GM19238 (cell line): ENCODE results near the gene LSP1.

Experiments
- DNase-seq: peaks from one replicate; pipeline ENCODE4 v3.0.0; 2011; ENCODE audit warnings: low spot score; ENCODE audit not compliant: insufficient read length

LSP1 gene

GRCh38 chr11:1825039-1825740, 27.7 kb upstream of the LSP1 start:
- DNase-seq: peak; percentile 45

DNA sequence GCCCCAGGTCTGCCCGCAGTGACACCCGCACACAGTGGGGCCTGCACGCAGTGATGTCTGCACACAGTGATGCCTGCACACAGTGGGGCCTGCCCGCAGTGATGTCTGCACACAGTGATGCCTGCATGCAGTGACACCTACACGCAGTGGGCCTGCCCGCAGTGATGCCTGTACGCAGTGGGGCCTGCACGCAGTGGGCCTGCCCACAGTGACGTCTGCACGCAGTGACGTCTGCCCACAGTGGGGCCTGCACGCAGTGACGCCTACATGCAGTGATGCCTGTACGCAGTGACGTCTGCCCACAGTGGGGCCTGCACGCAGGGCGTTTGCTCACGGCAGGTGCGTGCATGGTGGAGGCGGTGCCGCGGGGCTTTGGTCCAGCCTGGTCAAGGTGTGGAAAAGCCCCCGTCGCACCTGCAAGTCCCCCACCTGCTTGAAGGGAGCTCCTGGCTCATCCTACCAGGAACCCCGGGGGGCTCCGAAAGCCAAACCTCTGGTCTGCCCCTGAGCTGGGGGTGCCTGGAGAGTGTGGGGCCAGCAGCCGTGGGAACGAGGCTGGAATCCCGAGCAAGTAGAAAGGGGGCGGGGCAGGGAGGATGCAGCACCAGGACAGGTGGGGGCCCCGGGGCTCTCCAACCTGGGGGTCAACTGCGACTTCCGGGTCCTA, 27.0 kb upstream of the LSP1 start:
- no peak for DNase-seq

DNA sequence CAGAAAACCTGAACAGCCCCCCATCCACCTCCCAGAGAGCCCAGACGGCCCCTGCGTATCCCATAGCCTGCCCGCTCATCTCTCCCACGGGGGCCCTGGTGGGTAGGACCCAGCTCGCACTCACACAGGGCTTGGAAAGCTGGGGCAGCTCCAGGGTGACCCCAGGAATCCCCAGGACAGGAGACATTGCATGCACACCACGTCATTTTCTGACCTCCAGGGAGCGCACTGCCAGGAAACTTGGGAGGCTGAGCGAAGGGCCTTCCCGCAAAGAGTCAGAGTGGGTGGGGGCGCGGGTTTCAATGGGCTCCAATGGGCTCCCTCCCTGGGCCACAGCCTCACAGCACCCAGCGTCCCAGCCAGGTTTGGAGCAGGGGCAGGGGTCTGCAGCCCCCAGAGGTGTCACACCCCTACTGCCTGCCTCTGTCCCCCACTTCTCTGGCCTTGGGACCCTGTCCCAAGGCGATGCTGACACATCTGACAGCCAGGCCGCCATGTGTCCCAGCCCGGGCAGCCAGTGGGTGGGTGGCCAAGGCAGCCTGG, 26.3 kb upstream of the LSP1 start:
- DNase-seq: no peak

DNA sequence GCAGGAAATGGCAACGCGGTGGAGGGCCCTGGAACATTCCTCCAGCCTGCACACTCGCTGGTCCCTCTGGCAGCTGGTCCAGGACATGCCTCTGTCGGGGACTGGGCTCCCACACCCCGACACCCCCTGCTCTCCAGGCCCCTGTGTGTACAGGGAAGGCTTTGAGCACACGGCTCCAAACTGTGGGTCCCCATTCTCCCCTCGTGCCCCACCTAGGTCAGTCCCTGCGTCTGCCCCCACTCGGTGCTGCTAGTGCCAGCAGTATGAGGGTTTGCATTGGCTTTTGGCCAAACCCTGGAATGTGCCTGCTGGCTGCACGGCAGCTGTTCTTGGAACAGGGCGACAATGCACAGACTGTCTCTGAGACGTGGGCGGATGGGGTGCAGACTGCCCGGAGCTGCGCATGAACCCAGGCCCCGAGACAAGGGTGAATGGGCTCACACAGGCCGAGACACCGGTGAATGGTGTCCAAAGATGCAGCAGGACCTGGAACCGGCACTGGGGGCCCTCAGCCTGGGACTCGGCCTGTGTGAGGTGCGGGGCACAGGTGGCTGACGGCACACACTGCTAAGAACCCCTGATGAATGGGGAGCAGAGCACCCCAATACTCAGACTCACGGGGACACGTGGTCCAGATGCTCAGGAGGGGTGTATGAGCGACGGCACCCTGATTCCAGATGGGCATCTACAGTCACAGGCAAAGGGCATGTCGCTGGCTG, 25.6 kb upstream of the LSP1 start:
- DNase-seq: no peak

- DNase-seq: no peak
Measured at GRCh38 chr11:1827931-1828330, 25.0 kb upstream of the LSP1 start.

GRCh38 chr11:1828542-1828941, 24.3 kb upstream of the LSP1 start:
- no peak for DNase-seq

- DNase-seq: no peak
Measured at GRCh38 chr11:1829039-1829820, 23.7 kb upstream of the LSP1 start.

GRCh38 chr11:1830004-1830321, 22.9 kb upstream of the LSP1 start:
- DNase-seq: no peak

DNA sequence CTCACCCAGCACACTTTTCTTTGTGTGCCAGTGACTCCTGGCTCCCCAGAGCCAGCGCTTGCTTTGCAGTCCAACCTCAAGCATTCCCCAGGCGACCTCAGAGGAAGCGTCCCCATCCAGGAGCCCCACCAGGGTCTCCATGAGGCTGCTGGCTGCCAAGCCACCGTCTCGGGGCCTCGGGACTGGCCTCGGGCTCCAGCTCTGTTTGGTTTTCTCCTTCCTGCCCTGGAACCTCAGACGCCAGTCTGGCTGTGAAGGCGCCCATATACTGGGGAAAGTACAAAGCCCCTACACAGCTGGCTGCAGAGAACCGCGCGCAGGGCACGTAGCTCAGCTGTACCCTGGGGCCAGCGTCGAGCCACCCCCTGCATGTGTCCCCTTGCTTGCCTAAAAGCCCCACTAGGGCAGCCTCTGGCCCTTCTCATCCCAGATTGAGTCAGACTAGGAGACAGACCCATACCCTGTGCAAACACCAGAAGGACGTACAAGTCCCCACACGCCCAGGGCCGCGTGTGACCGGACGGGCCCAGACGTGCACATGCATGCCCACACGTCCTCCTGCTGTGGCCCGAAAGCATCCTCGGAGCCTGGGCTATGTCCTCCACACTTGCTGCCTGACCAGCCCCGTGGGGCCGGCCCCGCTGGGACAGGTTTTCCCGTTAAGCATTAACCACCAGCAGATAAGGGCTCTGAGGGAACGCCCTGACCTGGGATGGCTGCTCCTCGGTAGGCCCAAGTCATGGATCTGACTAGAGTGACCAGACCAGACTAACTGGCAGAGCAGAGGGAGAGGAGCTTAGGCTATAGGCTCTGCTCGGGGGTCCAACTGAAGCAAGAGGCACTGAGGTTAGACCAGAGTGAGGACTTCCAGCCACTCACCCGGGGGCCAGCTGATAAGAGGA, 22.3 kb upstream of the LSP1 start:
- DNase-seq: no peak

DNA sequence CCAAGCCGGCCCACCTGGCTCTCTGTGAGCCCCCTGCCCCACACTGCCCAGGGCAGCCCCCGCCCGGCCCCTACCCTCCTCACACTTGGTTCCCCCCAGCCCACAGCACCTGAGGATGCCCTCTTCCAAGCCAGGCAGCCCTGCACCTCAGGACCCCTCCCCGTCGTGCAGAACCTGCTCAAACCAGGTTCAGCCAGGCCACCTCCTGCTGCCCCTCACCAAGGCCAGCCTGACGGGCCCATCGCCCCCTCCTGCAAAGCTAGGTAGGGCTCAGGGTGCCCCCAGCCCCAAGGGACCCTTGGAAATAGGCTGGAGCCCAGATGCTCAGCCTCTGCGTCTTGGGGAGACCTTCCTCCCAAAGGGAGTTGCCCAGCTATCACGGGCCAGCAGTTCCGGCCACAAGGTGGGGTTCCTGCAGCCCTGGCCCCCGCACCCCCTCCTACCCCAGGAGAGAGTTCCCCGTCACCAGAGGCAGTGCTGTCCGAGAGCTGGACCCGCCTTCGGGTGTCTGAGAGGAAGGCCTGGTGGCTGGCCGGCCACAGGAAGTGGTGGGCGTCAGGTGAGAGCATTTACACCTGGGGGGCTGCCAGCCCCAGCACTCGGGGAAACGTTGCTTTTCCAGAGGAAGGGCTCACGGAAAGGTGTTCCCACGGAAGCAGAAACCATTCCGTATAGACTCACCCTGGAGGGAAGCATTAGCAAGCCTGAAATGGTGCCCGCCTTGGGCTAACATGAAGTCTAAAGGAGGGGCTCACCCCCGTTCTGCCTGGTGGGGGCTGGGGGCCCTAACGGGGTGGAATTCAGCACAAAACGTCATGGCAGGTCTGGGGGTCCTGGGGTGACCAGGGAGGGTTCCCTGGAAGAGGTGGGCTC, 21.3 kb upstream of the LSP1 start:
- no peak for DNase-seq

DNA sequence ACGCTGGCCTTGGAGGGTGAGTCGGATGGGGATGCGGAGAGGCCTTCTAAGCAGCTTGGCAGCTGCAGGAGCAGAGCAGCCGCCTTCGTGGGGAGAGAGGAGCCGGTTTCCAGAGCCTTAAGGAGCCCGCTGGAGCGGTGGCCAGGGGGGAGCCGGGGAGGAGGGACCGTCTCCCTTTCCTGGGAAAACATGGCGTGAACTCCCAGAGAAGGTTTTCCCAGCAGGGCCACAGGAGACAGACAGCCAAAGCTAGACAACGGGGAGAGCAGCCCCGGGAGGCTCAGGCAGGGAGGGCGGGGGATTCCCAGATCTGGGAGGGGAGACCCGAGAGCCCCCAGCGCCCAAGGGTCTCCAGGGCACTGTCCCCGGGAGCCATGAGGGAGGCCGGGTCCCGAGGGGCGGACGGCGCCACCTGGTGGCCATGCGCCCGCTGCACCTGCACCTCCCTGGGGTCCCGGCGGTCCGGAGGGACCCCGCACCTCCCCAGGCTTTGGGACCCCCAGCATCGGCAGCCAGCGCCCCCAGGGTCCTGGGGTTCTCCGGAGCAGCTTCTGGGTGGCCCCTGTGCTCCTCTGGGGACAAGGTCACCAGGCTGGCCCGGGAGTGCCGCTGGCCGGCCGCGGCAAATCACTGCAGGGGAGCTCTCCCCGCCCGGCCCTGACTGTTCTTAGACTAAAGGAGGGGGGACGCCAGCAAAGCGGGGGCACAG, 20.5 kb upstream of the LSP1 start:
- DNase-seq: peak; percentile 79

DNA sequence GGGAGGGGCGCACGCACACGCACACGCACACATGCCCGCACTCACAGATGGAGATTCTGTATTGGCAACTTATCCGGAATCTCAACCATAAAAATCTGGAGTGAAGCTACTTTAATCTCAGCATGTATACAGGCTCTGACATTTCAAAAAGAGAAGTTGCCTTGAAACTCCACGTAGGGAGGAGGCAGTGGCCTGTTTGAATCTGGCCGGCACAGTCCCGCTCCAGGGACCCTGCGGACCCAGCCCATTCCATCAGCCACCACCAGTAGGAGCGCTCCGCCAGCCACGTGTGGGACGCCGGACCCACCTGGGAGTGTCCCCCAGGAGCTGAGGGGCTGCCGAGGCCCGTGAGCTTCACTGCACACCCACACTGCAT, 20.0 kb upstream of the LSP1 start:
- DNase-seq: no peak

GRCh38 chr11:1834062-1834610, 18.7 kb upstream of the LSP1 start:
- DNase-seq: no peak

DNA sequence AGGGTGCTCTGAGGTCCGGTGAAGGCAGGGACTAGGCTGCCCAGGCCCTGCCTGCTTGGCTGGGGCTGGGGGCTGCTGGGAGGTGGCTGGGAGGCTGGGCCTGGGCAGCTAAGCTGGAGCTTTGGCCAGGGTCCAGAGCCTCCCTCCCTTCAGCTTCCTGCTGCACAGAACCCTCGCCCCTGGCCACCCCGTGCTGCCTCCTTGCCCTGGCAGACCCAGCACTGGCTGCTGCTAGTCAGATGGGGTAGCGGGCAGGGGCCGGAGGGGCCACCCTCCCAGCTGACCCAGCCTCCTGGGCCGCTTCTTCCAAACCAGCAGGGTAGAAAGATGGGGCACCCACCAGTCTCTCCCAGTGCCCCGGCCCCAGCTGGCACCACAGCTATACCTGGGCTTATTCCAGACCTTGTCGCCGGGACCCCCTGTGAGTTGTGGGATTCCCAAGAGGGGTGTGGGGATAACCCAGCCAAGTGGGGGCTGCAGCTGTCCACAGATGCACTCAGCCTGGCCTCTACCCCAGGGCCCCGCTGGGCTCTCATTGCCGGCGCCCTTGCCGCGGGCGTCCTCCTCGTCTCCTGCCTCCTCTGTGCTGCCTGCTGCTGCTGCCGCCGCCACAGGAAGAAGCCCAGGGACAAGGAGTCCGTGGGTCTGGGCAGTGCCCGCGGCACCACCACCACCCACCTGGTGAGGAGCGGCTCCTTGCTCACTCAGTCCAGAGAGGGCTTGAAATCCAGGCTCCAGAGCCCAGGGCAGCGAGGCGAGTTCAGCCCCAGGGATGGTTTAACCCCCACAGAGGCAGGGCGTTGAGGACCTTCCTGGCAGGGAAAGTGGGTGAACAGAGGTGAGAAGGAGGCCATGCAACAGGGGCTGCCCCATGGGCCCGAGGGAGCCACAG, 17.9 kb upstream of the LSP1 start, which contains the start of gene SYT8:
Gene SYT8, plus strand, starts transcription at position 212 of the 892 bp plus-strand sequence. Its CDS starts 116 bp downstream, at position 328.
- DNase-seq: no peak

GRCh38 chr11:1835671-1836010, 17.2 kb upstream of the LSP1 start:
- DNase-seq: no peak

- no peak for DNase-seq
Measured at GRCh38 chr11:1836011-1836945, 16.6 kb upstream of the LSP1 start.
